Measurements from ENCODE around the gene TAF12.

TAF12 gene

GRCh38 chr1:28580722-28581530, 61.9 kb downstream of the TAF12 start:
- H3K4me3 ChIP-seq (ENCODE audit: low read length), result peak overlapping the region; percentile 91
- peaks cover 37% of the 10 kb centered on the region for H3K79me2 ChIP-seq (ENCODE audit: low read length)
- no peak overlapping the region for H2AFZ ChIP-seq (ENCODE audit: low read depth, low read length)
- H3K4me2 ChIP-seq (ENCODE audit: low read length), result peak overlapping the region; percentile 97
- H3K27ac ChIP-seq (ENCODE audit: low read length), result peak overlapping the region; percentile 76
- H4K20me1 ChIP-seq (ENCODE audit: insufficient read depth, low read length), result peaks cover 28% of the 10 kb centered on the region
- H3K4me1 ChIP-seq (ENCODE audit: low read length), result peaks cover 24% of the 10 kb centered on the region
- H3K36me3 ChIP-seq (replicated peaks; ENCODE audit: low read depth, low read length), result peaks cover 36% of the 10 kb centered on the region
- peak overlapping the region; percentile 95 for H3K9ac ChIP-seq (ENCODE audit: low read length)
- TF ChIP-seq EZH2phosphoT487 (IDR thresholded peaks at IDR 0.05; ENCODE audit: low read depth), result no peak
- TF ChIP-seq CTCF (IDR thresholded peaks at IDR 0.05; ENCODE audit: low read depth, low read length), result peak; percentile 38
- H3K27me3 ChIP-seq (ENCODE audit: low read depth, low read length), result no peaks in the 10 kb centered on the region
- no peaks in the 10 kb centered on the region for H3K9me3 ChIP-seq (ENCODE audit: insufficient read depth, low read length)

DNA sequence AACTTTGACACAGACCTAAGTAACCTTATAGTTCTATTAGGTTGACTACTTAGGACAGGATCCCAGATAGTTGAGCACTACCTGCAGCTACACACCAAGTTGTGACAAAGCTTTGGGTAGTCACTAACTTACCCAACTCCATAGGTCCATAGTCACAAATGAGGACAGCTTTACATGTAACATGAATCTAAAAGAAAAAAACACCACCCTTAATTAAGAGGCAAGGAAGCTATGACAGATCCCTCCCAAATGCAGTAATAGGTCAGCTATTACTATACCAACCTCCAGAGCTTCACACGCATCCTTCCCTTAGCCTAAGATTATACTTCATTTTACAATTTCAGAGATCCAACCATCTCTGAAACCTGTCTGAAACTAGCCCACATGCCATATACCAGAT, 63.5 kb downstream of the TAF12 start:
- Histone ChIP-seq H3K9me3 (ENCODE audit: insufficient read depth, low read length) (no peaks in the 10 kb centered on the region), H3K4me1 (ENCODE audit: low read length) (peaks cover 15% of the 10 kb centered on the region), H4K20me1 (ENCODE audit: insufficient read depth, low read length) (peaks cover 28% of the 10 kb centered on the region), H3K36me3 (replicated peaks; ENCODE audit: low read depth, low read length) (peaks cover 36% of the 10 kb centered on the region), H3K4me2 (ENCODE audit: low read length) (peak overlapping the region; percentile 97), H3K9ac (ENCODE audit: low read length) (peak overlapping the region; percentile 95; the same call in 1 of the 2 replicates), H3K79me2 (ENCODE audit: low read length) (peaks cover 37% of the 10 kb centered on the region), H3K27me3 (ENCODE audit: low read depth, low read length) (no peaks in the 10 kb centered on the region), H2AFZ (ENCODE audit: low read depth, low read length) (no peak overlapping the region), H3K4me3 (ENCODE audit: low read length) (peak overlapping the region; percentile 91), H3K27ac (ENCODE audit: low read length) (peak overlapping the region; percentile 76)
- TF ChIP-seq CTCF (IDR thresholded peaks at IDR 0.05; ENCODE audit: low read depth, low read length) (no peak), EZH2phosphoT487 (IDR thresholded peaks at IDR 0.05; ENCODE audit: low read depth) (no peak)

GRCh38 chr1:28578696-28579218, 64.1 kb downstream of the TAF12 start:
- H3K9me3 ChIP-seq (ENCODE audit: insufficient read depth, low read length), result no peaks in the 10 kb centered on the region
- peaks cover 36% of the 10 kb centered on the region for H3K36me3 ChIP-seq (replicated peaks; ENCODE audit: low read depth, low read length)
- no peak overlapping the region for H3K9ac ChIP-seq (ENCODE audit: low read length)
- H4K20me1 ChIP-seq (ENCODE audit: insufficient read depth, low read length), result peaks cover 28% of the 10 kb centered on the region
- peak overlapping the region; percentile 76 for H3K27ac ChIP-seq (ENCODE audit: low read length)
- no peak for TF ChIP-seq CTCF (IDR thresholded peaks at IDR 0.05; ENCODE audit: low read depth, low read length)
- TF ChIP-seq EZH2phosphoT487 (IDR thresholded peaks at IDR 0.05; ENCODE audit: low read depth), result no peak
- H2AFZ ChIP-seq (ENCODE audit: low read depth, low read length), result no peak overlapping the region
- no peak overlapping the region for H3K4me3 ChIP-seq (ENCODE audit: low read length)
- no peaks in the 10 kb centered on the region for H3K27me3 ChIP-seq (ENCODE audit: low read depth, low read length)
- peaks cover 37% of the 10 kb centered on the region for H3K79me2 ChIP-seq (ENCODE audit: low read length)
- peaks cover 15% of the 10 kb centered on the region for H3K4me1 ChIP-seq (ENCODE audit: low read length)
- peak overlapping the region; percentile 10; the same call in 1 of the 2 replicates for H3K4me2 ChIP-seq (ENCODE audit: low read length)

- Histone ChIP-seq H3K9me3 (ENCODE audit: insufficient read depth, low read length) (no peaks in the 10 kb centered on the region), H2AFZ (ENCODE audit: low read depth, low read length) (no peak overlapping the region), H3K27ac (ENCODE audit: low read length) (peak overlapping the region; percentile 76), H4K20me1 (ENCODE audit: insufficient read depth, low read length) (peaks cover 28% of the 10 kb centered on the region), H3K4me1 (ENCODE audit: low read length) (peaks cover 12% of the 10 kb centered on the region), H3K4me3 (ENCODE audit: low read length) (no peak overlapping the region), H3K4me2 (ENCODE audit: low read length) (no peak overlapping the region), H3K79me2 (ENCODE audit: low read length) (peaks cover 37% of the 10 kb centered on the region), H3K36me3 (replicated peaks; ENCODE audit: low read depth, low read length) (peaks cover 36% of the 10 kb centered on the region), H3K9ac (ENCODE audit: low read length) (no peak overlapping the region), H3K27me3 (ENCODE audit: low read depth, low read length) (no peaks in the 10 kb centered on the region)
- TF ChIP-seq CTCF (IDR thresholded peaks at IDR 0.05; ENCODE audit: low read depth, low read length) (no peak), EZH2phosphoT487 (IDR thresholded peaks at IDR 0.05; ENCODE audit: low read depth) (no peak)
These were observed 64.9 kb downstream of the TAF12 start for GRCh38 chr1:28577738-28578536.

Measured in OCI-LY3 (cell line).